CD4-positive, alpha-beta T cell (primary cell): ENCODE results near the gene STX1A. TPM values are rescaled to one million over a fixed set of nuclear protein-coding genes. Genes with fewer than 3 reads are reported as not detected.
"Not testable (repeated sequence)": the region's sequence is repeated elsewhere in the genome, so short reads cannot be mapped to it uniquely, and the experiment has no call there.

Experiments used
- ATAC-seq: fragments of 200-7000 bp; cut with Tn5 transposase; one replicate; pipeline ENCODE4 v1.10.0; 2022; ENCODE audit warnings: mild to moderate bottlenecking; ENCODE audit not compliant: poor library complexity
- CTCF ChIA-PET: fragments of 350-600 bp; sonication (Branson Sonifier 250); formaldehyde crosslinking; loops from one replicate; lab custom pipeline; 2021; ENCODE audit warnings: antibody characterized with exemption, inconsistent platforms; lab: Charles Lee
- POLR2A ChIA-PET: fragments of 350-600 bp; sonication (Branson Sonifier 250); formaldehyde crosslinking; loops from one replicate; lab custom pipeline; 2021; ENCODE audit warnings: antibody characterized with exemption, inconsistent platforms; lab: Charles Lee
- DNase-seq, 14 experiments: peaks; one replicate each; pipeline ENCODE4 v3.0.0-alpha.2; 2013 to 2020; ENCODE audit warnings: mixed read lengths in 2 of 14
- H3K27ac ChIP-seq, 2 donors: one replicate each; pipeline versions ENCODE4 v1.5.1 to v1.7.0; 2013; ENCODE audit warnings: low read length in 2 of 2, low read depth in 1 of 2, mild to moderate bottlenecking in 1 of 2
- H3K27me3 ChIP-seq, 2 experiments: 1 replicate in 1 of 2; 2 replicates in 1 of 2; pipeline versions ENCODE4 v1.6.1 to v1.7.0; 2013; ENCODE audit warnings: low read length in 2 of 2, control low read depth in 1 of 2, mild to moderate bottlenecking in 1 of 2, moderate library complexity in 1 of 2; ENCODE audit not compliant: insufficient read depth in 2 of 2, control insufficient read depth in 1 of 2
- H3K36me3 ChIP-seq: one replicate; pipeline ENCODE4 v1.6.1; 2013; ENCODE audit warnings: low read length, control low read depth; ENCODE audit not compliant: insufficient read depth
- H3K4me1 ChIP-seq: one replicate; pipeline ENCODE4 v1.6.1; 2013; ENCODE audit warnings: low read length, control low read depth; ENCODE audit not compliant: insufficient read depth
- H3K4me3 ChIP-seq: one replicate; pipeline ENCODE4 v1.5.1; 2013; ENCODE audit warnings: mild to moderate bottlenecking, low read length, moderate library complexity
- H3K9me3 ChIP-seq, 2 experiments: 1 replicate in 1 of 2; 2 replicates in 1 of 2; pipeline versions ENCODE4 v1.6.1 to v1.7.0; 2013; ENCODE audit warnings: low read length in 2 of 2, mild to moderate bottlenecking in 2 of 2, control low read depth in 1 of 2, moderate library complexity in 1 of 2; ENCODE audit not compliant: control insufficient read depth in 1 of 2, insufficient read depth in 1 of 2
- H3K27ac Mint-ChIP-seq: one replicate; pipeline ENCODE4 v1.8.0; 2020; ENCODE audit warnings: mixed read lengths
- H3K27me3 Mint-ChIP-seq: one replicate; pipeline ENCODE4 v1.8.0; 2021; ENCODE audit warnings: mixed read lengths
- H3K36me3 Mint-ChIP-seq: one replicate; pipeline ENCODE4 v1.8.0; 2021; ENCODE audit warnings: low read depth, mixed read lengths
- H3K4me1 Mint-ChIP-seq: one replicate; pipeline ENCODE4 v1.8.0; 2021; ENCODE audit warnings: low read depth, mixed read lengths
- H3K4me3 Mint-ChIP-seq: one replicate; pipeline ENCODE4 v1.8.0; 2020; ENCODE audit warnings: mild to moderate bottlenecking, mixed read lengths
- H3K9me3 Mint-ChIP-seq: one replicate; pipeline ENCODE4 v1.8.0; 2020; ENCODE audit warnings: mixed read lengths
- intact Hi-C, 2 experiments: fragments of 100-400 bp; cut with DNase I in 1 of 2; cut with micrococcal nuclease in 1 of 2; formaldehyde crosslinking; loops; one replicate each; pipeline versions ENCODE4 v1.15.1 to v1.9.0; 2023 to 2025; cut with DNase I, micrococcal nuclease
- total RNA-seq, 174 experiments: library from RNA in 2 of 174; stranded (reverse) in 2 of 174; gene quantifications; one replicate each; pipeline ENCODE4 v1.2.3 and lab custom pipeline; 2021 to 2026
- TF ChIP-seq, protein P1 (sequence below): fragments of 200-600 bp; IDR thresholded peaks from one replicate; pipeline ENCODE4 v1.8.0; 2022; ENCODE audit warnings: antibody characterized with exemption, mild to moderate bottlenecking

Gene STX1A
- total RNA-seq, 2 experiments from 2014 or later: 15.5 to 20.7 TPM

DNA sequence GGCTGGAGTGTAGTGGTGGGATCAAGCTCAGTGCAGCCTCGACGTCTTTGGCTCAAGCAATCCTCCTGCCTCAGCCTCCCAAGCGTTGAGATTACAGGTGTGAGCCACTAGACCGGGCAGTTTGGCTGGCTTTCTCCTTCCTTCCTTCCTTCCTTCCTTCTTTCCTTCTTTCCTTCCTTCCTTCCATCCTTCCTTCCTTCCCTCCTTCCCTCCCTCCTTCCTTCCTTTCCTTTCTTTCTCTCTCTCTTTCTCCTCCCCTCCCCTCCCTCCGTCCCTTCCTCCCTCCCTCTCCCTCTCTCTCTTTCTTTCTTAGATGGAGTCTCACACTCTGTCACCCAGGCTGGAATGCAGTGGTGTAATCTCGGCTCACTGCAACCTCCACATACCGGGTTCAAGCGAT lies 59.5 kb downstream of the STX1A start:
- ChIA-PET POLR2A (no interaction called here), CTCF (no interaction called here)
- Mint-ChIP-seq H3K4me3 (no peak overlapping the region), H3K9me3 (peaks cover 6% of the 10 kb centered on the region), H3K27me3 (peaks cover 52% of the 10 kb centered on the region), H3K4me1 (no peaks in the 10 kb centered on the region), H3K27ac (no peak overlapping the region), H3K36me3 (no peaks in the 10 kb centered on the region)
- Histone ChIP-seq H3K27ac (no peak overlapping the region), H3K4me1 (no peaks in the 10 kb centered on the region), H3K4me3 (no peak overlapping the region), H3K9me3 (no peaks in the 10 kb centered on the region), H3K36me3 (no peaks in the 10 kb centered on the region), H3K27me3 (peaks cover 0 to 10% of the 10 kb centered on the region in 2 experiments)
- TF ChIP-seq, protein P1, sequence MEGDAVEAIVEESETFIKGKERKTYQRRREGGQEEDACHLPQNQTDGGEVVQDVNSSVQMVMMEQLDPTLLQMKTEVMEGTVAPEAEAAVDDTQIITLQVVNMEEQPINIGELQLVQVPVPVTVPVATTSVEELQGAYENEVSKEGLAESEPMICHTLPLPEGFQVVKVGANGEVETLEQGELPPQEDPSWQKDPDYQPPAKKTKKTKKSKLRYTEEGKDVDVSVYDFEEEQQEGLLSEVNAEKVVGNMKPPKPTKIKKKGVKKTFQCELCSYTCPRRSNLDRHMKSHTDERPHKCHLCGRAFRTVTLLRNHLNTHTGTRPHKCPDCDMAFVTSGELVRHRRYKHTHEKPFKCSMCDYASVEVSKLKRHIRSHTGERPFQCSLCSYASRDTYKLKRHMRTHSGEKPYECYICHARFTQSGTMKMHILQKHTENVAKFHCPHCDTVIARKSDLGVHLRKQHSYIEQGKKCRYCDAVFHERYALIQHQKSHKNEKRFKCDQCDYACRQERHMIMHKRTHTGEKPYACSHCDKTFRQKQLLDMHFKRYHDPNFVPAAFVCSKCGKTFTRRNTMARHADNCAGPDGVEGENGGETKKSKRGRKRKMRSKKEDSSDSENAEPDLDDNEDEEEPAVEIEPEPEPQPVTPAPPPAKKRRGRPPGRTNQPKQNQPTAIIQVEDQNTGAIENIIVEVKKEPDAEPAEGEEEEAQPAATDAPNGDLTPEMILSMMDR: no peak
- no peak for ATAC-seq
- no peak for DNase-seq
- intact Hi-C loops: no loop called here

DNA sequence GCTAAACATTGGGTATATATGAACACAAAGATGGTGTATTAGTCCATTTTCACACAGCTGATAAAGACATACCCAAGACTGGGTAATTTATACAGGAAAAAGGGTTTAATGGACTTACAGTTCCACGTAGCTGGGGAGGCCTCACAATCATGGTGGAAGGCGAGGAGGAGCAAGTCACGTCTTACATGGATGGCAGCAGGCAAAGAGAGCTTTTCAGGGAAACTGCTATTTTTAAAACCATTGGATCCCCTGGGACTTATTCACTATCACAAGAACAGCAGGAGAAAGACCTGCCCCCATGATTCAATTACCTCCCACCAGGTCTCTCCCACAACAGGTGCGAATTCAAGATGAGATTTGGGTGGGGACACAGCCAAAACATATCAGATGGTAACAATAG lies 64.2 kb downstream of the STX1A start:
- H3K27ac Mint-ChIP-seq, CTCF ChIA-PET: not testable (repeated sequence)

DNA sequence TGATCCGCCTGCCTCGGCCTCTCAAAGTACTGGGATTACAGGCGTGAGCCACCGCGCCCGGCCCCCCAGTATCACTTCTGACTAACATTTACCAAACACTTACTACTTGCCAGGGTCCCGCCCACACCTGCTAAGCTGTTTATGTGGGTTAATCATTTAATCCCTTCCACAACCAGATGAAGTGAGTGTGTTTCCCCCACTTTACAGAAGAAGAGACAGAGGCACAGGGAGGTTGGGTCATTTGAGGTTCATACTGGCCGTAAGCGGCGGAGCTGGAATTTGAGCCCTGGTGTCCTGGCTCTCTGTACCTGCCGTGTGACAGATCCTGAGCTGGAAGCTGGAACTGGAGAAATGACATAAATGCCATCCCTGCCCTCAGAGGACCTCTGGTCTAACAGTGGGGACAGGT lies 66.9 kb downstream of the STX1A start:
- intact Hi-C loops: no loop called here
- Mint-ChIP-seq H3K4me1 (peaks cover 6% of the 10 kb centered on the region), H3K4me3 (no peak overlapping the region), H3K27me3 (peaks cover 56% of the 10 kb centered on the region), H3K27ac (no peak overlapping the region), H3K9me3 (no peaks in the 10 kb centered on the region), H3K36me3 (no peaks in the 10 kb centered on the region)
- Histone ChIP-seq H3K27me3 (peaks cover 23 to 41% of the 10 kb centered on the region in 2 experiments), H3K4me3 (no peak overlapping the region), H3K27ac (no peak overlapping the region), H3K9me3 (peaks cover 0 to 10% of the 10 kb centered on the region in 2 experiments), H3K4me1 (peaks cover 6% of the 10 kb centered on the region), H3K36me3 (no peaks in the 10 kb centered on the region)
- POLR2A ChIA-PET: no interaction called here
- DNase-seq: no peak
- CTCF ChIA-PET: no interaction called here
- ATAC-seq: no peak
- TF ChIP-seq, protein P1: no peak

More for the DNA sequence above, 64.2 kb downstream of the STX1A start:
- H3K27ac ChIP-seq, H3K36me3 ChIP-seq, POLR2A ChIA-PET, intact Hi-C loops, H3K4me3 ChIP-seq, H3K4me3 Mint-ChIP-seq, H3K9me3 ChIP-seq, H3K36me3 Mint-ChIP-seq, H3K4me1 Mint-ChIP-seq, DNase-seq, H3K4me1 ChIP-seq, H3K9me3 Mint-ChIP-seq, ATAC-seq: not testable (repeated sequence)
- H3K27me3 ChIP-seq: peaks cover 10 to 19% of the 10 kb centered on the region in 2 experiments
- H3K27me3 Mint-ChIP-seq: peaks cover 46% of the 10 kb centered on the region

- H3K36me3 Mint-ChIP-seq: no peaks in the 10 kb centered on the region
- CTCF ChIA-PET: no interaction called here
- TF ChIP-seq, protein P1: no peak
These were observed 68.9 kb downstream of the STX1A start for GRCh38 chr7:73650524-73650923.

More at GRCh38 chr7:73650524-73650923, 68.9 kb downstream of the STX1A start:
- no peak for DNase-seq
- H3K4me3 ChIP-seq: no peak overlapping the region
- H3K27me3 ChIP-seq: peaks cover 41 to 62% of the 10 kb centered on the region in 2 experiments
- Mint-ChIP-seq H3K4me3 (no peak overlapping the region), H3K9me3 (no peaks in the 10 kb centered on the region), H3K4me1 (peaks cover 6% of the 10 kb centered on the region), H3K27me3 (peaks cover 75% of the 10 kb centered on the region), H3K27ac (no peak overlapping the region)
- H3K4me1 ChIP-seq: peaks cover 10% of the 10 kb centered on the region
- no peak for ATAC-seq
- H3K9me3 ChIP-seq: peaks cover 0 to 14% of the 10 kb centered on the region in 2 experiments
- POLR2A ChIA-PET: no interaction called here
- intact Hi-C loops: no loop called here
- H3K36me3 ChIP-seq: no peaks in the 10 kb centered on the region
- no peak overlapping the region for H3K27ac ChIP-seq
